ENCODE measurements around the gene SLC41A3.

DNA sequence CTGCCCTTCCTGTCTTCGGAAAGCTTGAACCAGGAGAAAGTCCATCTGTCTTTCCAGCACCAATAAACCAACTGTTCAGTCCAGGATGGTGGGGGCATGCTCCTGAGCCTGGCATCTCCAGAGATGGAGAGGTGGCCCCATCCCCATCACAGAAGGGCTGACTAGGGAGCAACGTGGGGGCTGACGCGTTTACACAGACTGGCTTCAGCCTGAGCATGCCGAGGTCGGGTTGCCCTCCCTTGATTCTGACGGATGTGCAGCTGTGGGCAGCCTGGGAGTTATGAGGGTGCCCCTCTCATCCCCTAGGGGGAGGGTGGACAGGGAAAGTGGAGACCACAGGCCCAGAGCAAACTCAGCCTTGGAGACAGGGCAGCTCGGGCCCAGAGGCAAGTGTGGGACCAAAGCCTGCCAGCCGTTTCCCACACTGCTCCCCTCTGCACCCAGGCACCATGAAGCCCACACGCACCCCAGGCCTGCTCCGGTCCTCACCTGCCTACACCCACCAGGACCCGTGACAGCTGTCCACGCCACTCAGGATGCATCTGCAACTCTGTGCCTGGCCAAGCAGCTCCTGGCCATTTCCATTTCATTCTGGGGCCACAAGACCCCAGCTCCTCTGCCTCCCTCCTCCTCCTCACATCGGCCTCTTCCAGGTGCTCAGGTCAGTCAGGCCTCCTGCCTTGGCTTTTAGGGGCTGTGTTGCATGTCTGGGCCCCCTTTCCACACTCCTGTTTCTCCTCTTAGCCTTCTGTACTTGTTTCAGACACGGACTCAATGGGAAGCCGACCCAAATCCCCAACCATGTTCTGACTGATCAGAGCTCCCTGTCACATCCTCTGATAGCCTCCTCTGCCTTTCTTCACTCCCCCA, 48.2 kb upstream of the SLC41A3 start:
- TF ChIP-seq HOXA7 (CRISPR knock-in tag; IDR thresholded peaks at IDR 0.05; ENCODE audit: borderline replicate concordance) (no peak), SP7 (tag by site-specific recombination; IDR thresholded peaks at IDR 0.05) (no peak), ZNF19 (tag by site-specific recombination; IDR thresholded peaks at IDR 0.05; ENCODE audit: low read depth) (no peak), ZNF621 (tag by site-specific recombination; IDR thresholded peaks at IDR 0.05) (no peak), ZNF544 (tag by site-specific recombination; IDR thresholded peaks at IDR 0.05) (no peak), ZNF239 (tag by site-specific recombination; IDR thresholded peaks at IDR 0.05) (no peak), ZSCAN23 (tag by site-specific recombination; IDR thresholded peaks at IDR 0.05) (no peak), ZNF843 (tag by site-specific recombination; IDR thresholded peaks at IDR 0.05) (no peak)
- TF ChIP-seq, protein P1, sequence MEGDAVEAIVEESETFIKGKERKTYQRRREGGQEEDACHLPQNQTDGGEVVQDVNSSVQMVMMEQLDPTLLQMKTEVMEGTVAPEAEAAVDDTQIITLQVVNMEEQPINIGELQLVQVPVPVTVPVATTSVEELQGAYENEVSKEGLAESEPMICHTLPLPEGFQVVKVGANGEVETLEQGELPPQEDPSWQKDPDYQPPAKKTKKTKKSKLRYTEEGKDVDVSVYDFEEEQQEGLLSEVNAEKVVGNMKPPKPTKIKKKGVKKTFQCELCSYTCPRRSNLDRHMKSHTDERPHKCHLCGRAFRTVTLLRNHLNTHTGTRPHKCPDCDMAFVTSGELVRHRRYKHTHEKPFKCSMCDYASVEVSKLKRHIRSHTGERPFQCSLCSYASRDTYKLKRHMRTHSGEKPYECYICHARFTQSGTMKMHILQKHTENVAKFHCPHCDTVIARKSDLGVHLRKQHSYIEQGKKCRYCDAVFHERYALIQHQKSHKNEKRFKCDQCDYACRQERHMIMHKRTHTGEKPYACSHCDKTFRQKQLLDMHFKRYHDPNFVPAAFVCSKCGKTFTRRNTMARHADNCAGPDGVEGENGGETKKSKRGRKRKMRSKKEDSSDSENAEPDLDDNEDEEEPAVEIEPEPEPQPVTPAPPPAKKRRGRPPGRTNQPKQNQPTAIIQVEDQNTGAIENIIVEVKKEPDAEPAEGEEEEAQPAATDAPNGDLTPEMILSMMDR (tag by site-specific recombination; IDR thresholded peaks at IDR 0.05) = no peak
- TF ChIP-seq, protein P2, sequence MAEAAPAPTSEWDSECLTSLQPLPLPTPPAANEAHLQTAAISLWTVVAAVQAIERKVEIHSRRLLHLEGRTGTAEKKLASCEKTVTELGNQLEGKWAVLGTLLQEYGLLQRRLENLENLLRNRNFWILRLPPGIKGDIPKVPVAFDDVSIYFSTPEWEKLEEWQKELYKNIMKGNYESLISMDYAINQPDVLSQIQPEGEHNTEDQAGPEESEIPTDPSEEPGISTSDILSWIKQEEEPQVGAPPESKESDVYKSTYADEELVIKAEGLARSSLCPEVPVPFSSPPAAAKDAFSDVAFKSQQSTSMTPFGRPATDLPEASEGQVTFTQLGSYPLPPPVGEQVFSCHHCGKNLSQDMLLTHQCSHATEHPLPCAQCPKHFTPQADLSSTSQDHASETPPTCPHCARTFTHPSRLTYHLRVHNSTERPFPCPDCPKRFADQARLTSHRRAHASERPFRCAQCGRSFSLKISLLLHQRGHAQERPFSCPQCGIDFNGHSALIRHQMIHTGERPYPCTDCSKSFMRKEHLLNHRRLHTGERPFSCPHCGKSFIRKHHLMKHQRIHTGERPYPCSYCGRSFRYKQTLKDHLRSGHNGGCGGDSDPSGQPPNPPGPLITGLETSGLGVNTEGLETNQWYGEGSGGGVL (tag by site-specific recombination; IDR thresholded peaks at IDR 0.05) = no peak

Measured in HEK293 (cell line).